Adipose tissue (tissue), 3 donors: ENCODE results near the gene CPNE5. TPM values are rescaled to one million over a fixed set of nuclear protein-coding genes. Genes with fewer than 3 reads are reported as not detected.

Experiments used
- polyA plus RNA-seq, 3 donors: library from polyadenylated mRNA; stranded (reverse); fragments of 200-250 nt; gene quantifications; one replicate each; pipeline ENCODE4 v1.2.3, GENCODE V29; 2013
- donor health status: healthy with polysubstance abuse.
- donor health status: Bipolar disorder and iron deficiency.
- donor health status: healthy.

Gene CPNE5
- polyA plus RNA-seq, 3 donors: 0.53 to 8.5 (median 1.5) TPM

Other genes with a start within 250 kb of the CPNE5 start
- 100 to 1,000 TPM; 133 to 227 (median 211) TPM for gene SRSF3, start 245.1 kb downstream of the CPNE5 start, polyA plus RNA-seq
- 100 to 1,000 TPM in 2 of 3 donors, 10 to 100 TPM in 1; 92.4 to 540 (median 441) TPM for gene CDKN1A, start 160.7 kb downstream of the CPNE5 start, polyA plus RNA-seq
- gene RAB44, start 141.6 kb downstream of the CPNE5 start, polyA plus RNA-seq: under 1 TPM; 0.07 to 0.19 (median 0.11) TPM
- gene PPIL1, start 35.4 kb upstream of the CPNE5 start, polyA plus RNA-seq: 10 to 100 TPM; 13.0 to 46.3 (median 13.3) TPM
- gene C6orf89, start 46.5 kb upstream of the CPNE5 start, polyA plus RNA-seq: 10 to 100 TPM; 18.8 to 25.1 (median 21.5) TPM
- 10 to 100 TPM in 1 of 3 donors, 1 to 10 TPM in 1, under 1 TPM in 1; 0.56 to 34.3 (median 3.1) TPM for gene PI16, start 115.3 kb upstream of the CPNE5 start, polyA plus RNA-seq
- gene MTCH1, start 146.8 kb upstream of the CPNE5 start, polyA plus RNA-seq: 100 to 1,000 TPM; 127 to 203 (median 189) TPM
- gene FGD2, start 166.2 kb upstream of the CPNE5 start, polyA plus RNA-seq: 10 to 100 TPM in 1 of 3 donors, 1 to 10 TPM in 2; 3.6 to 10.1 (median 7.0) TPM